ENCODE data around the gene DDX49.

DNA sequence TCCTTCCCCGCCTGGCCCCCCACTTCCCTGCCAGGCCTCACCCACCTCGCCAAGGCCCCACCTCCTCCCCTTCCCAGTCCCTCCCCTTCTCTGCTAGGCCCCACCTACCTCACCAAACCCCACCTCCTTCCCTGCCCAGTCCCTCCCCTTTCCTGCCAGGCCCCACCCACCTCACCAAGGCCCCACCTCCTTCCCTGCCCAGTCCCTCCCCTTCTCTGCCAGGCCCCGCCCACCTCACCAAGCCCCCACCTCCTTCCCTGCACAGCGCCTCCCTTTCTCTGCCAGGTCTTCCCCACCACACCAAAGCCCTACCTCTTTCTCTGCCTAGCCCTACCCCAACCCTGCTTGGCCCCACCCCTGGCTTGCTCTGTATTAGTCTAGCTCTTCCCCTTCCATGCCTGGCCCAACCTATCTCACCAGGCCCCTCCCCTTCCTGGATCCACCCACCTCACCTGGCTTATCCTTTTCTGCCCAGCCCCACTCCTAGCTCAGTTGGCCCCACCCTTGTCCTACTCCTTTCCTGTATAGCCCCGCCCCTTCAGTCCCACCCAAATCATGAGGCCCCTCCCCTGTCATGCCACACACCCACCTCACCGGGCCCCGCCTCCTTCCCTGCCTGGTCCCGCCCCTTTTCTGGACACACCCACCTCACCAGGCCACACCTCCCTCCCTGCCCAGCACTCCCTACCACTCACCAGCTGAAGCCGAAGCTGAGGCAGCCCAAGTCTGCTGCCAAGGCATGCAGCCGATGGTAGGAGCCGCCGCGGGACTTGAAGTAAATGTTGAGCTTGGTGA lies 39.7 kb upstream of the DDX49 start:
- TF ChIP-seq, protein P1, sequence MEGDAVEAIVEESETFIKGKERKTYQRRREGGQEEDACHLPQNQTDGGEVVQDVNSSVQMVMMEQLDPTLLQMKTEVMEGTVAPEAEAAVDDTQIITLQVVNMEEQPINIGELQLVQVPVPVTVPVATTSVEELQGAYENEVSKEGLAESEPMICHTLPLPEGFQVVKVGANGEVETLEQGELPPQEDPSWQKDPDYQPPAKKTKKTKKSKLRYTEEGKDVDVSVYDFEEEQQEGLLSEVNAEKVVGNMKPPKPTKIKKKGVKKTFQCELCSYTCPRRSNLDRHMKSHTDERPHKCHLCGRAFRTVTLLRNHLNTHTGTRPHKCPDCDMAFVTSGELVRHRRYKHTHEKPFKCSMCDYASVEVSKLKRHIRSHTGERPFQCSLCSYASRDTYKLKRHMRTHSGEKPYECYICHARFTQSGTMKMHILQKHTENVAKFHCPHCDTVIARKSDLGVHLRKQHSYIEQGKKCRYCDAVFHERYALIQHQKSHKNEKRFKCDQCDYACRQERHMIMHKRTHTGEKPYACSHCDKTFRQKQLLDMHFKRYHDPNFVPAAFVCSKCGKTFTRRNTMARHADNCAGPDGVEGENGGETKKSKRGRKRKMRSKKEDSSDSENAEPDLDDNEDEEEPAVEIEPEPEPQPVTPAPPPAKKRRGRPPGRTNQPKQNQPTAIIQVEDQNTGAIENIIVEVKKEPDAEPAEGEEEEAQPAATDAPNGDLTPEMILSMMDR (IDR thresholded peaks at IDR 0.05), result no peak
- TF ChIP-seq EZH2 (IDR thresholded peaks at IDR 0.05; ENCODE audit: borderline replicate concordance, insufficient read depth, low read depth, low read length, poor library complexity, severe bottlenecking), result no peak
